B cell (primary cell): ENCODE data around the gene MAZ. TPM values are rescaled to one million over a fixed set of nuclear protein-coding genes. Genes with fewer than 3 reads are reported as not detected.

Experiments used
- ATAC-seq: fragments of 200-7000 bp; cut with Tn5 transposase; one replicate; pipeline ENCODE4 v1.10.0; 2021; ENCODE audit warnings: low read depth, mild to moderate bottlenecking, moderate number of reproducible peaks, moderate library complexity
- CTCF ChIA-PET: fragments of 350-600 bp; sonication (Branson Sonifier 250); formaldehyde crosslinking; loops from one replicate; lab custom pipeline; 2021; ENCODE audit warnings: antibody characterized with exemption, inconsistent platforms; lab: Charles Lee
- POLR2A ChIA-PET: fragments of 350-600 bp; sonication (Branson Sonifier 250); formaldehyde crosslinking; loops from one replicate; lab custom pipeline; 2021; ENCODE audit warnings: antibody characterized with exemption; lab: Charles Lee
- DNase-seq: peaks from one replicate; pipeline ENCODE4 v3.0.0; 2013
- H2AFZ ChIP-seq: 2 replicates; pipeline ENCODE4 v1.6.1; 2012; ENCODE audit warnings: mild to moderate bottlenecking, low read depth, low read length; ENCODE audit not compliant: insufficient read depth, poor library complexity, severe bottlenecking
- H3K27ac ChIP-seq, 2 donors: 1 replicate in 1 of 2; 2 replicates in 1 of 2; pipeline ENCODE4 v1.5.1; 2012 to 2013; ENCODE audit warnings: low read length in 2 of 2, mild to moderate bottlenecking in 2 of 2, moderate library complexity in 1 of 2
- H3K27me3 ChIP-seq, 4 experiments: fragments of 200-600 bp in 1 of 4; sonication (generic) in 1 of 4; replicated peaks in 1 of 4; 1 replicate in 2 of 4; 2 replicates in 2 of 4; pipeline versions ENCODE4 v1.6.1 to v1.7.0; 2013 to 2016; ENCODE audit warnings: low read length in 3 of 4, mild to moderate bottlenecking in 2 of 4, mixed read lengths in 1 of 4, moderate library complexity in 1 of 4; ENCODE audit not compliant: insufficient read depth in 4 of 4, control insufficient read depth in 3 of 4; ENCODE audit errors: control extremely low read depth in 1 of 4
- H3K36me3 ChIP-seq, 2 experiments: replicated peaks in 1 of 2; 1 replicate in 1 of 2; 2 replicates in 1 of 2; pipeline versions ENCODE4 v1.6.1 to v1.7.1; 2013; ENCODE audit warnings: low read length in 1 of 2; ENCODE audit not compliant: insufficient read depth in 2 of 2, control insufficient read depth in 1 of 2; ENCODE audit errors: control extremely low read depth in 1 of 2, extremely low read depth in 1 of 2
- H3K4me1 ChIP-seq, 2 donors: fragments of 200-600 bp in 1 of 2; sonication (generic) in 1 of 2; 1 replicate in 1 of 2; 2 replicates in 1 of 2; pipeline versions ENCODE4 v1.5.1 to v1.6.1; 2013 to 2017; ENCODE audit warnings: low read length in 2 of 2; ENCODE audit not compliant: control insufficient read depth in 2 of 2, insufficient read depth in 2 of 2
- H3K4me2 ChIP-seq: replicated peaks from 2 replicates; pipeline ENCODE3; 2012; ENCODE audit warnings: mild to moderate bottlenecking, low read depth, low read length; ENCODE audit not compliant: poor library complexity, severe bottlenecking
- H3K4me3 ChIP-seq, 5 experiments: fragments of 200-600 bp in 1 of 5; sonication (generic) in 1 of 5; 1 replicate in 3 of 5; 2 replicates in 2 of 5; pipeline versions ENCODE4 v1.5.1 to v1.7.0; 2011 to 2016; ENCODE audit warnings: low read length in 4 of 5, mild to moderate bottlenecking in 4 of 5, low read depth in 2 of 5, control low read depth in 1 of 5, moderate library complexity in 1 of 5; ENCODE audit not compliant: insufficient read depth in 1 of 5; ENCODE audit errors: control extremely low read depth in 1 of 5, extremely low read depth in 1 of 5
- H3K79me2 ChIP-seq: fragments of 200-600 bp; sonication (generic); one replicate; pipeline ENCODE4 v1.6.0; 2016; ENCODE audit warnings: low read length; ENCODE audit not compliant: control insufficient read depth, insufficient read depth
- H3K9ac ChIP-seq: fragments of 200-600 bp; sonication (generic); 2 replicates; pipeline ENCODE4 v1.6.1; 2017; ENCODE audit warnings: mild to moderate bottlenecking, low read length, moderate library complexity
- H3K9me3 ChIP-seq, 3 donors: one replicate each; pipeline versions ENCODE4 v1.6.1 to v1.7.1; 2013; ENCODE audit warnings: low read length in 2 of 3; ENCODE audit not compliant: control insufficient read depth in 2 of 3, insufficient read depth in 1 of 3; ENCODE audit errors: control extremely low read depth in 1 of 3
- H4K20me1 ChIP-seq: 2 replicates; pipeline ENCODE4 v1.6.0; 2012; ENCODE audit warnings: mild to moderate bottlenecking, low read length; ENCODE audit not compliant: insufficient read depth, control insufficient read depth, poor library complexity, severe bottlenecking
- H3K27ac Mint-ChIP-seq: one replicate; pipeline ENCODE4 v1.8.0; 2021; ENCODE audit warnings: mixed read lengths
- H3K27me3 Mint-ChIP-seq: one replicate; pipeline ENCODE4 v1.8.0; 2021; ENCODE audit warnings: mixed read lengths
- H3K4me1 Mint-ChIP-seq: one replicate; pipeline ENCODE4 v1.8.0; 2021; ENCODE audit warnings: mixed read lengths
- H3K4me3 Mint-ChIP-seq: one replicate; pipeline ENCODE4 v1.8.0; 2021; ENCODE audit warnings: mixed read lengths
- H3K9me3 Mint-ChIP-seq: one replicate; pipeline ENCODE4 v1.8.0; 2022; ENCODE audit warnings: mixed read lengths; ENCODE audit not compliant: insufficient read depth
- CTCF ChIP-seq: fragments of 200-600 bp; IDR thresholded peaks from one replicate; pipeline ENCODE4 v1.8.0; 2022; ENCODE audit warnings: antibody characterized with exemption, mild to moderate bottlenecking
- EZH2 ChIP-seq: IDR thresholded peaks from 2 replicates; pipeline ENCODE4 v1.6.1; 2012; ENCODE audit warnings: borderline replicate concordance, low read depth, mild to moderate bottlenecking, moderate library complexity, low read length; ENCODE audit not compliant: insufficient read depth, poor library complexity, severe bottlenecking
- WGBS: methylation state at CpG from one replicate; pipeline ENCODE4 v1.1.5; 2013; ENCODE audit warnings: missing lambda C conversion rate; ENCODE audit not compliant: insufficient coverage; 5-methylcytosine and 5-hydroxymethylcytosine counted together
- intact Hi-C: fragments of 100-400 bp; cut with micrococcal nuclease; formaldehyde crosslinking; loops from one replicate; pipeline ENCODE4 v1.10.0; 2022
- polyA plus RNA-seq: library from polyadenylated mRNA; depleted of rRNA; stranded (reverse); fragments of >200 nt; gene quantifications from 2 replicates; pipeline ENCODE4 v1.2.3, GENCODE V29; 2012
- total RNA-seq, 2 donors: library from RNA; stranded (reverse); fragments of 120-200 nt in 1 of 2; gene quantifications; 1 replicate in 1 of 2; 2 replicates in 1 of 2; pipeline versions ENCODE4 v1.2.3 to v1.2.4, GENCODE V29; 2013 to 2022

The MAZ gene
- total and polyA plus RNA-seq, 2 donors (not counting 1 experiment from before 2014, with no cell fraction given): 170 to 198 TPM

DNA sequence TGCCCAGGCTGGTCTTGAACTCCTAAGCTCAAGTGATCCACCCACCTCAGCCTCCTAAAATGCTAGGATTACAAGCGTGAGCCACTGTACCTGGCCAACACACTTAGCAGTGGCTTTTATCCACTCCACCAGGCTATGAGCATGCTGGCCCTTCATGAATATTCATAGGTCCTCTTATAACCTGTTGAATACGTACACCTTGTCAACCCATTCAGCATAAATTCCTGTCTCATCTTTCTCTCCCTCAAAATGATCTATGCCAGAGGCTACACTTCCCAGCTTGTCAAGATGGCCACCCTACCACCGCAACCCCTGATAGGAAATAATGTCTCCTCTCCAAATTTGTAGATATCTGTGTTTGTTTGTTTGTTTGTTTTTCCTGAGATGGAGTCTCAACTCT lies 39.3 kb upstream of the MAZ start:
- no peaks in the 10 kb centered on the region for H3K4me1 Mint-ChIP-seq
- 96% methylated on average over 2 of the region's 3 CpGs for WGBS
- Histone ChIP-seq H3K27me3 (no peaks in the 10 kb centered on the region), H3K79me2 (no peaks in the 10 kb centered on the region), H4K20me1 (no peaks in the 10 kb centered on the region), H3K27ac (no peak overlapping the region), H3K4me2 (no peak overlapping the region), H3K36me3 (no peaks in the 10 kb centered on the region), H3K9me3 (no peaks in the 10 kb centered on the region), H3K4me1 (peaks cover 0 to under 1% of the 10 kb centered on the region in 2 donors), H3K9ac (no peak overlapping the region), H2AFZ (no peak overlapping the region), H3K4me3 (no peak overlapping the region)
- no peaks in the 10 kb centered on the region for H3K9me3 Mint-ChIP-seq
- no peak for ATAC-seq
- H3K27ac Mint-ChIP-seq: peak overlapping the region; percentile 10
- ChIA-PET CTCF (interaction anchor here (1.5 kb wide), 1 partner anchor 11 kb away, joined by 4 read pairs; the partner anchor contains the start of gene ZG16), POLR2A (interaction anchor here (1.2 kb wide), 1 partner anchor 12 kb away, joined by 4 read pairs; no protein-coding TSS in a partner anchor)
- no peaks in the 10 kb centered on the region for H3K27me3 Mint-ChIP-seq
- intact Hi-C loops: no loop called here
- no peak for DNase-seq
- H3K4me3 Mint-ChIP-seq: no peak overlapping the region
- TF ChIP-seq EZH2 (no peak), CTCF (no peak)

- no peaks in the 10 kb centered on the region for H3K9me3 Mint-ChIP-seq
- H3K27me3 ChIP-seq: no peaks in the 10 kb centered on the region
- H3K27ac Mint-ChIP-seq: no peak overlapping the region
- no peaks in the 10 kb centered on the region for H3K4me1 ChIP-seq
- H3K9me3 ChIP-seq: no peaks in the 10 kb centered on the region
- 84% methylated on average over 2 of the region's 2 CpGs for WGBS
- no peak overlapping the region for H3K9ac ChIP-seq
- H3K27me3 Mint-ChIP-seq: no peaks in the 10 kb centered on the region
- TF ChIP-seq EZH2: no peak
- TF ChIP-seq CTCF: no peak
- H3K36me3 ChIP-seq: no peaks in the 10 kb centered on the region
- no peak for DNase-seq
- no peaks in the 10 kb centered on the region for H3K79me2 ChIP-seq
- ATAC-seq: no peak
- H3K4me3 ChIP-seq: no peak overlapping the region
- no peak overlapping the region for H2AFZ ChIP-seq
- H3K4me2 ChIP-seq: no peak overlapping the region
- no peaks in the 10 kb centered on the region for H4K20me1 ChIP-seq
- ChIA-PET CTCF (interaction anchor here (0.8 kb wide), 1 partner anchor 15 kb away, joined by 4 read pairs; no protein-coding TSS in a partner anchor), POLR2A (no interaction called here)
- intact Hi-C loops: no loop called here
- no peaks in the 10 kb centered on the region for H3K4me1 Mint-ChIP-seq
- H3K4me3 Mint-ChIP-seq: no peak overlapping the region
- H3K27ac ChIP-seq: no peak overlapping the region
Observed at GRCh38 chr16:29769507-29769906, 36.8 kb upstream of the MAZ start.
